Measurements from ENCODE around the gene CAV1. TPM values are rescaled to one million over a fixed set of nuclear protein-coding genes. Genes with fewer than 3 reads are reported as not detected.

The CAV1 gene
- total RNA-seq, 2 experiments from 2014 or later: not detected

DNA sequence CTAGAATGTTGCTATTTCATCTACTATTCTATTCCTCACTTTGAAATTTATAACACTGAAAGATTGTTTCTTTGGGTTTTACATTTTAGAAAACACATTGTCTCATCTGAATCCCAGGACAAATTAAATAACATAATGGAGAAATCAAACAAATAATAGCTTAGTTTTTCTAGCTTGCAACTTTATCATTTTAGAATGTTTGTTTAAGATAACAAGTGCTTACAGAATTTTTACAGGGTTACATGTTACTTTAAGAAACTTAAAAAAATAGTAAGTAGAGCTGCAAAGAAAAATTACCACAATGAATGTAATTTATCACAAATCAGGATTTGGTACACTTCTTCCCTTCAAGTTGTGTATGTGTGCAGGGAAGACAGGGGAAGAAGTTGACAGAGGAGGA, 14.0 kb upstream of the CAV1 start:
- Histone ChIP-seq H3K9me3 (ENCODE audit: control insufficient read depth in 1 of 2, insufficient read depth in 1 of 2, low read length in 2 of 2) (no peaks in the 10 kb centered on the region), H3K4me3 (ENCODE audit: low read length) (no peak overlapping the region), H3K27ac (ENCODE audit: low read depth in 1 of 2, low read length in 2 of 2) (no peak overlapping the region), H3K27me3 (ENCODE audit: control insufficient read depth in 1 of 2, insufficient read depth in 2 of 2, low read length in 2 of 2) (peaks cover 0 to 4% of the 10 kb centered on the region in 2 experiments), H3K36me3 (ENCODE audit: insufficient read depth, low read length) (no peaks in the 10 kb centered on the region), H3K4me1 (ENCODE audit: insufficient read depth, low read length) (peaks cover 4% of the 10 kb centered on the region)
- H3K9me3 Mint-ChIP-seq: no peaks in the 10 kb centered on the region
- H3K4me3 Mint-ChIP-seq: no peak overlapping the region
- ChIA-PET POLR2A (no interaction called here), CTCF (no interaction called here)
- ATAC-seq (ENCODE audit: poor library complexity): no peak
- no peak for DNase-seq
- intact Hi-C loops (cut with DNase I, micrococcal nuclease): no loop called here
- TF ChIP-seq, protein P1, sequence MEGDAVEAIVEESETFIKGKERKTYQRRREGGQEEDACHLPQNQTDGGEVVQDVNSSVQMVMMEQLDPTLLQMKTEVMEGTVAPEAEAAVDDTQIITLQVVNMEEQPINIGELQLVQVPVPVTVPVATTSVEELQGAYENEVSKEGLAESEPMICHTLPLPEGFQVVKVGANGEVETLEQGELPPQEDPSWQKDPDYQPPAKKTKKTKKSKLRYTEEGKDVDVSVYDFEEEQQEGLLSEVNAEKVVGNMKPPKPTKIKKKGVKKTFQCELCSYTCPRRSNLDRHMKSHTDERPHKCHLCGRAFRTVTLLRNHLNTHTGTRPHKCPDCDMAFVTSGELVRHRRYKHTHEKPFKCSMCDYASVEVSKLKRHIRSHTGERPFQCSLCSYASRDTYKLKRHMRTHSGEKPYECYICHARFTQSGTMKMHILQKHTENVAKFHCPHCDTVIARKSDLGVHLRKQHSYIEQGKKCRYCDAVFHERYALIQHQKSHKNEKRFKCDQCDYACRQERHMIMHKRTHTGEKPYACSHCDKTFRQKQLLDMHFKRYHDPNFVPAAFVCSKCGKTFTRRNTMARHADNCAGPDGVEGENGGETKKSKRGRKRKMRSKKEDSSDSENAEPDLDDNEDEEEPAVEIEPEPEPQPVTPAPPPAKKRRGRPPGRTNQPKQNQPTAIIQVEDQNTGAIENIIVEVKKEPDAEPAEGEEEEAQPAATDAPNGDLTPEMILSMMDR (IDR thresholded peaks at IDR 0.05): no peak
- peaks cover 49% of the 10 kb centered on the region for H3K27me3 Mint-ChIP-seq
- H3K27ac Mint-ChIP-seq: no peak overlapping the region
- H3K4me1 Mint-ChIP-seq (ENCODE audit: low read depth): peaks cover 16% of the 10 kb centered on the region
- no peaks in the 10 kb centered on the region for H3K36me3 Mint-ChIP-seq (ENCODE audit: low read depth)

DNA sequence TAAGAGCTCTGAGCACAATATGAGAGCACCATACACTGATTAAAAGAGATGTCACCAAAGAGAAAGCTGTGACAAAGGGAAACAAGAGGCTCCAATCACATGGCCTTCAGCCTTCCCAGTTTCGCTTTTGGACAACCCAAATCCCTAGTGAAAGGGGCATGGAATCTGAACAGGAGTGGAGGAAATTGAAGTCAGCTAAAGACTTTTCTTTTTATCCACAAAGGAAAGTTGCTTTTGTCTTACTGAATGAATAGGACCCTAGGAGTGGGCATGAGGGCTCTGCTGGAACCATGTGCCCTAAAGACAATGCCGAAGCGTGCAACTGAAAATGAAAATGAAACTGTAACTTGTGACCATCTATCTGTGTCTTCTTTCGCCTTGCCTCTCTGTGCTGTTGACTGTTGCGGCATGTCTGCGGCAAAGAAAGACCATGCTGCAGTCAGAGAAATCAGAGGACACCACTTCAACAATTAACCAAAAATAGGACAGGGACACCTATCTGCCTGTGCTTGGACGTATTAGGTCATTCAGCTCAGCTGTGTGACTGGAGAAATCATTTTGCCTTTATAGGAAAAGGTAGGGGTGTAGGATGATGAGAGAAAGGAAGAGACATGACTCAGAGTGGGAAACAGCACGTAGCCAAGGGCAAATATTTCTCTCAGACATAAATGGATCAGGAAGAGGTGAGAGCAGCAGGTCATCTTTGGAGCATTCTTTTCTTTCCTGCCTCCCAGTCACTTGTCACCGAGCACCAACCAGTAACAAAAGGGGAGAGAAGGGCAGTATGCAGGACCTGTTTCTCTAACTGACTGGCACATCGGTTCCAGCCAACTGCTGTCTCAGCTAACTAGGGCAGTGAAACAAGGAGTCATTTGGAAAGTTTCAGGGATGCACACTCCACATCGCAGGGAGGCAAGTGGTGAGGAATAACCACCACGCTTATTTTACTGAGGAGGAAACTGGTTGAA, 13.0 kb upstream of the CAV1 start:
- peak overlapping the region; percentile 39 for H3K27ac Mint-ChIP-seq
- no peaks in the 10 kb centered on the region for H3K9me3 ChIP-seq (ENCODE audit: control insufficient read depth in 1 of 2, insufficient read depth in 1 of 2, low read length in 2 of 2)
- no peaks in the 10 kb centered on the region for H3K36me3 Mint-ChIP-seq (ENCODE audit: low read depth)
- ATAC-seq (ENCODE audit: poor library complexity) (peak; percentile 51), DNase-seq (peak in 4 of 14 experiments; percentile 13 to 72 (median 56))
- peak overlapping the region; percentile 59 for H3K4me3 ChIP-seq (ENCODE audit: low read length)
- H3K4me1 ChIP-seq (ENCODE audit: insufficient read depth, low read length): peaks cover 4% of the 10 kb centered on the region
- TF ChIP-seq, protein P1 (IDR thresholded peaks at IDR 0.05): no peak
- peaks cover 0 to 4% of the 10 kb centered on the region in 2 experiments for H3K27me3 ChIP-seq (ENCODE audit: control insufficient read depth in 1 of 2, insufficient read depth in 2 of 2, low read length in 2 of 2)
- peak overlapping the region in 1 of 2 donors; percentile 5 for H3K27ac ChIP-seq (ENCODE audit: low read depth in 1 of 2, low read length in 2 of 2)
- H3K27me3 Mint-ChIP-seq: peaks cover 48% of the 10 kb centered on the region
- no peaks in the 10 kb centered on the region for H3K36me3 ChIP-seq (ENCODE audit: insufficient read depth, low read length)
- CTCF ChIA-PET: no interaction called here
- H3K4me3 Mint-ChIP-seq: peak overlapping the region; percentile 84
- peaks cover 16% of the 10 kb centered on the region for H3K4me1 Mint-ChIP-seq (ENCODE audit: low read depth)
- POLR2A ChIA-PET: interaction anchor here (0.8 kb wide), 1 partner anchor 14 kb away, joined by 3 read pairs; no protein-coding TSS in a partner anchor
- no peaks in the 10 kb centered on the region for H3K9me3 Mint-ChIP-seq
- intact Hi-C loops (cut with DNase I, micrococcal nuclease): no loop called here

GRCh38 chr7:116512520-116513188, 12.2 kb upstream of the CAV1 start:
- no peak for ATAC-seq (ENCODE audit: poor library complexity)
- Mint-ChIP-seq H3K36me3 (ENCODE audit: low read depth) (no peaks in the 10 kb centered on the region), H3K9me3 (no peaks in the 10 kb centered on the region), H3K4me3 (peak overlapping the region; percentile 84), H3K4me1 (ENCODE audit: low read depth) (peaks cover 16% of the 10 kb centered on the region), H3K27ac (no peak overlapping the region), H3K27me3 (peaks cover 52% of the 10 kb centered on the region)
- CTCF ChIA-PET: no interaction called here
- H3K4me3 ChIP-seq (ENCODE audit: low read length): peak overlapping the region; percentile 59
- peaks cover 0 to 4% of the 10 kb centered on the region in 2 experiments for H3K27me3 ChIP-seq (ENCODE audit: control insufficient read depth in 1 of 2, insufficient read depth in 2 of 2, low read length in 2 of 2)
- TF ChIP-seq, protein P1 (IDR thresholded peaks at IDR 0.05): no peak
- peaks cover 4% of the 10 kb centered on the region for H3K4me1 ChIP-seq (ENCODE audit: insufficient read depth, low read length)
- intact Hi-C loops (cut with DNase I, micrococcal nuclease): no loop called here
- DNase-seq: no peak
- H3K27ac ChIP-seq (ENCODE audit: low read depth in 1 of 2, low read length in 2 of 2): no peak overlapping the region
- H3K9me3 ChIP-seq (ENCODE audit: control insufficient read depth in 1 of 2, insufficient read depth in 1 of 2, low read length in 2 of 2): no peaks in the 10 kb centered on the region
- H3K36me3 ChIP-seq (ENCODE audit: insufficient read depth, low read length): no peaks in the 10 kb centered on the region
- POLR2A ChIA-PET: no interaction called here

Measured in CD4-positive, alpha-beta T cell (primary cell).